ENCODE results near the gene USH2A. TPM values are rescaled to one million over a fixed set of nuclear protein-coding genes. Genes with fewer than 3 reads are reported as not detected.

Gene USH2A
- total RNA-seq, 4 donors from 2014 or later: 0.14 TPM; not detected in 3

GRCh38 chr1:215899901-215900300 is 523.3 kb downstream of the USH2A start:
- DNase-seq: no peak
- no peak overlapping the region for H3K4me3 ChIP-seq
- intact Hi-C loops (cut with DNase I; ENCODE audit: low total_unique reads): loop anchor here (5.0 kb wide), 1 partner anchor 68 kb away; no protein-coding TSS in a partner anchor
- no peaks in the 10 kb centered on the region for H3K4me1 ChIP-seq
- H3K27ac ChIP-seq: no peak overlapping the region
- TF ChIP-seq POLR2A (IDR thresholded peaks at IDR 0.05): no peak
- TF ChIP-seq CTCF (IDR thresholded peaks at IDR 0.05): no peak
- H3K36me3 ChIP-seq: no peaks in the 10 kb centered on the region
- no peaks in the 10 kb centered on the region for H3K9me3 ChIP-seq
- H3K27me3 ChIP-seq: no peaks in the 10 kb centered on the region

GRCh38 chr1:215895893-215896292 is 527.4 kb downstream of the USH2A start:
- TF ChIP-seq POLR2A (IDR thresholded peaks at IDR 0.05) (no peak), CTCF (IDR thresholded peaks at IDR 0.05) (no peak)
- no peak for DNase-seq
- Histone ChIP-seq H3K27ac (no peak overlapping the region), H3K27me3 (no peaks in the 10 kb centered on the region), H3K36me3 (no peaks in the 10 kb centered on the region), H3K9me3 (no peaks in the 10 kb centered on the region), H3K4me1 (no peaks in the 10 kb centered on the region), H3K4me3 (no peak overlapping the region)
- intact Hi-C loops (cut with DNase I; ENCODE audit: low total_unique reads): loop anchor here (5.0 kb wide), 1 partner anchor 64 kb away; no protein-coding TSS in a partner anchor

GRCh38 chr1:215895276-215895675 is 528.0 kb downstream of the USH2A start:
- Histone ChIP-seq H3K4me1 (no peaks in the 10 kb centered on the region), H3K9me3 (no peaks in the 10 kb centered on the region), H3K4me3 (no peak overlapping the region), H3K27me3 (no peaks in the 10 kb centered on the region), H3K36me3 (no peaks in the 10 kb centered on the region), H3K27ac (no peak overlapping the region)
- DNase-seq: no peak
- intact Hi-C loops (cut with DNase I; ENCODE audit: low total_unique reads): loop anchor here (5.0 kb wide), 1 partner anchor 63 kb away; no protein-coding TSS in a partner anchor
- TF ChIP-seq POLR2A (IDR thresholded peaks at IDR 0.05) (no peak), CTCF (IDR thresholded peaks at IDR 0.05) (no peak)

GRCh38 chr1:215894617-215895016 is 528.6 kb downstream of the USH2A start:
- Histone ChIP-seq H3K27ac (no peak overlapping the region), H3K4me1 (no peaks in the 10 kb centered on the region), H3K36me3 (no peaks in the 10 kb centered on the region), H3K27me3 (no peaks in the 10 kb centered on the region), H3K4me3 (no peak overlapping the region), H3K9me3 (no peaks in the 10 kb centered on the region)
- TF ChIP-seq POLR2A (IDR thresholded peaks at IDR 0.05): no peak
- no peak for TF ChIP-seq CTCF (IDR thresholded peaks at IDR 0.05)
- DNase-seq: no peak
- intact Hi-C loops (cut with DNase I; ENCODE audit: low total_unique reads): loop anchor here (5.0 kb wide), 1 partner anchor 62 kb away; no protein-coding TSS in a partner anchor

GRCh38 chr1:215891266-215892057 is 531.8 kb downstream of the USH2A start:
- intact Hi-C loops (cut with DNase I; ENCODE audit: low total_unique reads): no loop called here
- H3K4me3 ChIP-seq: no peak overlapping the region
- H3K27me3 ChIP-seq: no peaks in the 10 kb centered on the region
- no peaks in the 10 kb centered on the region for H3K36me3 ChIP-seq
- TF ChIP-seq POLR2A (IDR thresholded peaks at IDR 0.05) (no peak), CTCF (IDR thresholded peaks at IDR 0.05) (no peak)
- no peak overlapping the region for H3K27ac ChIP-seq
- no peaks in the 10 kb centered on the region for H3K4me1 ChIP-seq
- no peaks in the 10 kb centered on the region for H3K9me3 ChIP-seq
- no peak for DNase-seq
